OCI-LY7 (cell line): ENCODE results near the gene LAMP2. TPM values are rescaled to one million over a fixed set of nuclear protein-coding genes. Genes with fewer than 3 reads are reported as not detected.

Experiments
- BruUV-seq: library from RNA; stranded (reverse); fragments of 400-500 nt; replicated peaks from 2 replicates; lab custom pipeline; 2021; lab: Mats Ljungman, UMichigan
- CTCF ChIA-PET: fragments of 300-600 bp; sonication (Branson Sonifier 250); formaldehyde crosslinking; loops from one replicate; lab custom pipeline; 2022; ENCODE audit warnings: antibody characterized with exemption; ENCODE audit not compliant: unreplicated experiment; lab: Charles Lee
- POLR2A ChIA-PET: fragments of 300-600 bp; sonication (Branson Sonifier 250); formaldehyde crosslinking; loops from one replicate; lab custom pipeline; 2022; ENCODE audit warnings: antibody characterized with exemption; lab: Charles Lee
- DNase-seq: peaks from one replicate; pipeline ENCODE4 v3.0.0-alpha.2; 2015; ENCODE audit warnings: low spot score
- H2AFZ ChIP-seq: fragments of 200-600 bp; sonication (generic), shearing (Covaris generic); 2 replicates; pipeline ENCODE4 v1.6.1; 2014; ENCODE audit warnings: mild to moderate bottlenecking, antibody characterized with exemption, low read length, moderate library complexity
- H3K27ac ChIP-seq: fragments of 200-600 bp; sonication (generic); 2 replicates; pipeline ENCODE4 v1.5.1; 2014; ENCODE audit warnings: mixed run types, low read depth, mild to moderate bottlenecking, moderate library complexity, low read length, inconsistent platforms; ENCODE audit not compliant: poor library complexity, severe bottlenecking
- H3K36me3 ChIP-seq: fragments of 200-600 bp; sonication (generic); 2 replicates; pipeline ENCODE4 v1.6.1; 2014; ENCODE audit warnings: mild to moderate bottlenecking, antibody characterized with exemption, low read length, moderate library complexity, mixed read lengths; ENCODE audit not compliant: insufficient read depth
- H3K4me1 ChIP-seq: fragments of 200-600 bp; sonication (generic); 2 replicates; pipeline ENCODE4 v1.5.1; 2014; ENCODE audit warnings: mild to moderate bottlenecking, low read length; ENCODE audit not compliant: insufficient read depth, poor library complexity, severe bottlenecking
- H3K4me2 ChIP-seq: fragments of 200-600 bp; sonication (generic); 2 replicates; pipeline ENCODE4 v1.6.1; 2014; ENCODE audit warnings: mild to moderate bottlenecking, low read length
- H3K4me3 ChIP-seq: fragments of 200-600 bp; sonication (generic); 2 replicates; pipeline ENCODE4 v1.5.1; 2014; ENCODE audit warnings: mild to moderate bottlenecking, low read depth, low read length; ENCODE audit not compliant: poor library complexity, severe bottlenecking
- H3K79me2 ChIP-seq: fragments of 200-600 bp; sonication (generic); 2 replicates; pipeline ENCODE4 v1.6.1; 2016; ENCODE audit warnings: low read depth, mild to moderate bottlenecking, low read length, moderate library complexity, mixed read lengths; ENCODE audit not compliant: insufficient read depth
- H3K9me2 ChIP-seq: fragments of 200-600 bp; sonication (generic); 2 replicates; pipeline ENCODE4 v1.6.1; 2016; ENCODE audit warnings: mild to moderate bottlenecking, low read length, mixed read lengths; ENCODE audit not compliant: insufficient read depth
- H3K9me3 ChIP-seq: fragments of 200-600 bp; sonication (generic); 2 replicates; pipeline ENCODE4 v1.6.1; 2014; ENCODE audit warnings: mild to moderate bottlenecking, mixed run types, low read length, mixed read lengths
- H4K20me1 ChIP-seq: fragments of 200-600 bp; sonication (generic); 2 replicates; pipeline ENCODE4 v1.6.1; 2014; ENCODE audit warnings: mild to moderate bottlenecking, antibody characterized with exemption, low read length, moderate library complexity, mixed read lengths; ENCODE audit not compliant: insufficient read depth
- CTCF ChIP-seq: fragments of 200-600 bp; sonication (generic); conservative IDR thresholded peaks from 2 replicates; pipeline ENCODE4 v1.5.1; 2014; ENCODE audit warnings: mild to moderate bottlenecking, antibody characterized with exemption, low read length, moderate library complexity, mixed read lengths
- EZH2phosphoT487 ChIP-seq: fragments of 200-600 bp; sonication (generic); IDR thresholded peaks from 2 replicates; pipeline ENCODE4 v1.6.1; 2018; ENCODE audit warnings: low read depth, borderline replicate concordance, mild to moderate bottlenecking, mixed run types, antibody characterized with exemption, low read length, moderate library complexity, mixed read lengths
- intact Hi-C: fragments of 100-400 bp; cut with micrococcal nuclease; formaldehyde crosslinking; loops from one replicate; pipeline ENCODE4 v1.10.0; 2022; ENCODE audit not compliant: unreplicated experiment
- total RNA-seq, 2 experiments: library from RNA; depleted of rRNA in 1 of 2; stranded (reverse); fragments of >200 nt in 1 of 2; shearing (Covaris generic) in 1 of 2; gene quantifications; 2 replicates each; pipeline ENCODE4 v1.2.3, GENCODE V29; 2014 to 2022

Gene LAMP2
- total RNA-seq, 2 experiments from 2014 or later: 17.9 to 39.6 TPM

- H3K27ac ChIP-seq: no peak overlapping the region
- peaks cover 39% of the 10 kb centered on the region for H3K36me3 ChIP-seq
- peaks cover 43% of the 10 kb centered on the region for H3K4me1 ChIP-seq
- CTCF ChIA-PET: no interaction called here
- no TSS peak for BruUV-seq
- no peaks in the 10 kb centered on the region for H4K20me1 ChIP-seq
- intact Hi-C loops: loop anchor here (5.0 kb wide), 1 partner anchor 72 kb away; no protein-coding TSS in a partner anchor
- POLR2A ChIA-PET: interaction anchor here (0.7 to 0.9 kb wide), 3 partner anchors 12 to 19 kb away, joined by 3 to 9 read pairs (median 4); no protein-coding TSS in a partner anchor
- no peak overlapping the region for H2AFZ ChIP-seq
- TF ChIP-seq CTCF: no peak
- TF ChIP-seq EZH2phosphoT487: no peak
- no peak overlapping the region for H3K4me3 ChIP-seq
- no peaks in the 10 kb centered on the region for H3K9me3 ChIP-seq
- H3K4me2 ChIP-seq: no peak overlapping the region
- no peaks in the 10 kb centered on the region for H3K9me2 ChIP-seq
- peaks cover 35% of the 10 kb centered on the region for H3K79me2 ChIP-seq
- no peak for DNase-seq
Measured at GRCh38 chrX:120453985-120454384, 15.1 kb downstream of the LAMP2 start.

GRCh38 chrX:120452131-120452530 is 17.0 kb downstream of the LAMP2 start:
- intact Hi-C loops: loop anchor here (5.0 kb wide), 1 partner anchor 70 kb away; no protein-coding TSS in a partner anchor
- H3K27ac ChIP-seq: peak overlapping the region; percentile 21
- peak; percentile 49 for DNase-seq

More at GRCh38 chrX:120452131-120452530, 17.0 kb downstream of the LAMP2 start:
- no peaks in the 10 kb centered on the region for H3K9me3 ChIP-seq
- H4K20me1 ChIP-seq: no peaks in the 10 kb centered on the region
- POLR2A ChIA-PET: interaction anchor here (0.6 to 1.4 kb wide), 8 partner anchors 9 to 511 kb away, joined by 3 to 8 read pairs (median 3); no protein-coding TSS in a partner anchor
- no peaks in the 10 kb centered on the region for H3K9me2 ChIP-seq
- H3K4me3 ChIP-seq: no peak overlapping the region
- H3K4me2 ChIP-seq: no peak overlapping the region
- TF ChIP-seq EZH2phosphoT487 (no peak), CTCF (peak; percentile 66)
- H3K36me3 ChIP-seq: peaks cover 52% of the 10 kb centered on the region
- H3K4me1 ChIP-seq: peaks cover 24% of the 10 kb centered on the region
- CTCF ChIA-PET: interaction anchor here (1.0 to 1.4 kb wide), 2 partner anchors 32 to 72 kb away, joined by 3 read pairs; no protein-coding TSS in a partner anchor
- BruUV-seq: no TSS peak
- peaks cover 20% of the 10 kb centered on the region for H3K79me2 ChIP-seq
- no peak overlapping the region for H2AFZ ChIP-seq
